HL-60 (cell line): ENCODE data around the gene SPRYD3.
A peak's percentile ranks its signal among the peaks of the same experiment; 100 is the strongest.

ENCODE experiments used
- CTCF ChIP-seq: IDR thresholded peaks from one replicate; pipeline ENCODE4 v1.5.1; 2011; ENCODE audit warnings: low read length, control low read depth, inconsistent platforms; ENCODE audit not compliant: insufficient read depth
- POLR2AphosphoS5 ChIP-seq: IDR thresholded peaks from 2 replicates; pipeline ENCODE4 v1.6.1; 2012; ENCODE audit warnings: low read depth
- SPI1 ChIP-seq: IDR thresholded peaks from 2 replicates; pipeline ENCODE4 v1.6.1; 2012; ENCODE audit warnings: low read depth, mild to moderate bottlenecking, borderline replicate concordance
- TF ChIP-seq, protein P1 (sequence below): IDR thresholded peaks from 2 replicates; pipeline ENCODE4 v1.6.1; 2012; ENCODE audit warnings: low read depth; ENCODE audit not compliant: insufficient replicate concordance

DNA sequence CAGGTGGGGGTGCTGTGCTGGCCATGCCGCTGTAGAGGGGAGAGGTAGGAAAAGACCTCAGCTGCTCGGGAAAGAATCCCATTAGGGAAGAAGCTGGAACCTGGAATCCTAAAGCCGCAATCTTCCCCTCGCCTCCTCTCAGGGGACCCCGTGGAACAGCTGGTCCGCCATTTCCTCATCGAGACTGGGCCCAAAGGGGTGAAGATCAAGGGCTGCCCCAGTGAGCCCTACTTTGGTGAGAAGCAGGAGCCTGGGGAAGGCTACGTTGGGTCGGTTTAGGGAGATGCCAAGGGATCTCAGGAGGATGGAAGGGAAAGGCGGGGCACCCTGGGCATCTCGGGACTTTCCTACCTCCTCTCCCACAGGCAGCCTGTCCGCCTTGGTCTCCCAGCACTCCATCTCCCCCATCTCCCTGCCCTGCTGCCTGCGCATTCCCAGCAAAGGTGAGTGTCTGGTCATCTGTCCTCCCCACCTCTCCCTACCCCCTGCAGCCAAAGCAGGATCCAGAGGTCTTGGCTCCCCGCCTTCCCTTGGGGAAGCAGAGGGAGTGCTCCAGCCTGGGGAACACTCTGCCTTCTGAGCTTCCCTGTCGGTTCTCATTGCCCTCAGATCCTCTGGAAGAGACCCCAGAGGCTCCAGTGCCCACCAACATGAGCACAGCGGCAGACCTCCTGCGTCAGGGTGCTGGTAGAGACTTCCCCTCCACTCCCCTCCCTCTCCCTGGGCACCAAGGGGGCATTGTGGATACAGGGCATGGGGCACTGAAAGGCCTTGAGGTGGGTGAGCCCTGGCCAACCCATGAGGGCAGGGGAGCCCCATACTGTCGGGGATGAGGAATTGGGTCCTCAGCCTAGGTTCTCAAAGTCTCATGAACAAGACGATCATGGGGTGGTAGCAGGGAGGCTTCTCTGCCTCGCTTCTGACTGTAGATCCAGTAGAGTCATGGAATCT, 16.9 kb downstream of the SPRYD3 start:
- TF ChIP-seq CTCF: no peak
- peak; percentile 43; the same call in 1 of the 2 replicates for TF ChIP-seq POLR2AphosphoS5
- TF ChIP-seq, protein P1, sequence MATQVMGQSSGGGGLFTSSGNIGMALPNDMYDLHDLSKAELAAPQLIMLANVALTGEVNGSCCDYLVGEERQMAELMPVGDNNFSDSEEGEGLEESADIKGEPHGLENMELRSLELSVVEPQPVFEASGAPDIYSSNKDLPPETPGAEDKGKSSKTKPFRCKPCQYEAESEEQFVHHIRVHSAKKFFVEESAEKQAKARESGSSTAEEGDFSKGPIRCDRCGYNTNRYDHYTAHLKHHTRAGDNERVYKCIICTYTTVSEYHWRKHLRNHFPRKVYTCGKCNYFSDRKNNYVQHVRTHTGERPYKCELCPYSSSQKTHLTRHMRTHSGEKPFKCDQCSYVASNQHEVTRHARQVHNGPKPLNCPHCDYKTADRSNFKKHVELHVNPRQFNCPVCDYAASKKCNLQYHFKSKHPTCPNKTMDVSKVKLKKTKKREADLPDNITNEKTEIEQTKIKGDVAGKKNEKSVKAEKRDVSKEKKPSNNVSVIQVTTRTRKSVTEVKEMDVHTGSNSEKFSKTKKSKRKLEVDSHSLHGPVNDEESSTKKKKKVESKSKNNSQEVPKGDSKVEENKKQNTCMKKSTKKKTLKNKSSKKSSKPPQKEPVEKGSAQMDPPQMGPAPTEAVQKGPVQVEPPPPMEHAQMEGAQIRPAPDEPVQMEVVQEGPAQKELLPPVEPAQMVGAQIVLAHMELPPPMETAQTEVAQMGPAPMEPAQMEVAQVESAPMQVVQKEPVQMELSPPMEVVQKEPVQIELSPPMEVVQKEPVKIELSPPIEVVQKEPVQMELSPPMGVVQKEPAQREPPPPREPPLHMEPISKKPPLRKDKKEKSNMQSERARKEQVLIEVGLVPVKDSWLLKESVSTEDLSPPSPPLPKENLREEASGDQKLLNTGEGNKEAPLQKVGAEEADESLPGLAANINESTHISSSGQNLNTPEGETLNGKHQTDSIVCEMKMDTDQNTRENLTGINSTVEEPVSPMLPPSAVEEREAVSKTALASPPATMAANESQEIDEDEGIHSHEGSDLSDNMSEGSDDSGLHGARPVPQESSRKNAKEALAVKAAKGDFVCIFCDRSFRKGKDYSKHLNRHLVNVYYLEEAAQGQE: no peak
- no peak for TF ChIP-seq SPI1
